Kidney (tissue), 14 donors: Measurements from ENCODE around the gene RAD51C. TPM values are rescaled to one million over a fixed set of nuclear protein-coding genes. Genes with fewer than 3 reads are reported as not detected.
"Not testable (repeated sequence)": the region's sequence is repeated elsewhere in the genome, so short reads cannot be mapped to it uniquely, and the experiment has no call there.

Experiments used
- DNase-seq, 5 donors: peaks; one replicate each; pipeline ENCODE4 v3.0.0-alpha.2; 2013 to 2020
- FAIRE-seq: peaks from 2 replicates; lab custom pipeline; 2012; peaks lifted over from hg19 to GRCh38; lab: Jason Lieb, UNC
- H3K27ac ChIP-seq, 2 donors: one replicate each; pipeline ENCODE4 v1.7.0; 2013; ENCODE audit warnings: low read depth in 2 of 2, low read length in 2 of 2, inconsistent platforms in 1 of 2
- H3K27me3 ChIP-seq: one replicate; pipeline ENCODE4 v1.7.1; 2013; ENCODE audit warnings: low read length, inconsistent platforms; ENCODE audit not compliant: control insufficient read depth, insufficient read depth
- H3K36me3 ChIP-seq, 3 donors: one replicate each; pipeline versions ENCODE4 v1.7.0 to v1.7.1; 2013; ENCODE audit warnings: low read length in 3 of 3, control low read depth in 1 of 3, inconsistent platforms in 1 of 3; ENCODE audit not compliant: insufficient read depth in 3 of 3, control insufficient read depth in 2 of 3
- H3K4me1 ChIP-seq, 3 donors: one replicate each; pipeline versions ENCODE4 v1.7.0 to v1.7.1; 2013; ENCODE audit warnings: low read length in 3 of 3, inconsistent platforms in 1 of 3, low read depth in 1 of 3; ENCODE audit not compliant: control insufficient read depth in 2 of 3, insufficient read depth in 2 of 3
- H3K4me3 ChIP-seq, 3 donors: one replicate each; pipeline versions ENCODE4 v1.7.0 to v1.8.1; 2013; ENCODE audit warnings: low read length in 3 of 3, control low read depth in 1 of 3, inconsistent platforms in 1 of 3
- H3K9ac ChIP-seq, 3 donors: one replicate each; pipeline versions ENCODE4 v1.7.0 to v1.7.1; 2013; ENCODE audit warnings: low read length in 3 of 3, control low read depth in 1 of 3, inconsistent platforms in 1 of 3
- H3K9me3 ChIP-seq, 3 donors: one replicate each; pipeline versions ENCODE4 v1.7.0 to v1.7.1; 2013; ENCODE audit warnings: low read length in 3 of 3, control low read depth in 1 of 3, inconsistent platforms in 1 of 3; ENCODE audit not compliant: control insufficient read depth in 2 of 3, insufficient read depth in 1 of 3
- intact Hi-C: fragments of 100-400 bp; cut with DNase I; formaldehyde crosslinking; loops from one replicate; pipeline ENCODE4 v1.11.1; 2022
- polyA plus RNA-seq: library from polyadenylated mRNA; stranded (reverse); fragments of 350-450 nt; fragmentation: Illumina TruSeq; extraction: RNeasy Lipid Tissue Mini Kit (QIAGEN cat#74804); gene quantifications from one replicate; pipeline ENCODE4 v1.2.3, GENCODE V29; 2014; ENCODE audit warnings: low read depth, low replicate concordance; ENCODE audit not compliant: insufficient read depth
- total RNA-seq: library from RNA; stranded (reverse); fragmentation: NEBNext Ultra II Directional; extraction: Animal tissue kit (Norgen Biotek cat#: 25700); gene quantifications from one replicate; pipeline ENCODE4 v1.2.1, GENCODE V29; 2021
- TF ChIP-seq, protein P1 (sequence below): IDR thresholded peaks from 3 replicates; pipeline ENCODE4 v1.5.1; 2012; ENCODE audit warnings: mild to moderate bottlenecking, moderate library complexity, borderline replicate concordance; ENCODE audit not compliant: insufficient read depth; ENCODE audit errors: extremely low read depth
- donor health status: control.
- donor health status: control.
- donor health status: control.
- donor health status: control.
- donor health status: control.
- donor health status: DM: yes; HTN: yes; CAD: no.
- donor health status: Normal renal cell carcinoma (clear cell type).

RAD51C gene
- total and polyA plus RNA-seq, 2 donors from 2014 or later = 20.2 to 29.3 TPM

DNA sequence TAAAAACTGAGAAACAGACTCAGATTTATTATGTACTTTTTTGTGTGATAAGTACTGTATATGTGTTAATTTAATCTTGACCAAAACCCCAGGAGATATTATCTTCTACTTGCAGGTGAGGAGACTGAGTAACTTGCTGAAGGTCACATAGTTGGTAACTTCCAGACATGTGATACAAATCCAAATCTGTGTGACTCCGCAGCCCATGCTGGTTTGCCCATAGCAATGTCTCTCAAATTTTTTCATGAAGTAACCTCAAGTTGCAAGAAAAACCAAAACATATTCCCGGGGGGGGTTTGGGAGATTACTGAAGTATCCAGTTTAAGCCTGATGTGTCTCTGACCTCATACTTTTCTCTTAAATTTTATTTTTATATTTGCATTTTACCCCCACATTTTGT is 3.9 kb upstream of the RAD51C start:
- TF ChIP-seq, protein P1, sequence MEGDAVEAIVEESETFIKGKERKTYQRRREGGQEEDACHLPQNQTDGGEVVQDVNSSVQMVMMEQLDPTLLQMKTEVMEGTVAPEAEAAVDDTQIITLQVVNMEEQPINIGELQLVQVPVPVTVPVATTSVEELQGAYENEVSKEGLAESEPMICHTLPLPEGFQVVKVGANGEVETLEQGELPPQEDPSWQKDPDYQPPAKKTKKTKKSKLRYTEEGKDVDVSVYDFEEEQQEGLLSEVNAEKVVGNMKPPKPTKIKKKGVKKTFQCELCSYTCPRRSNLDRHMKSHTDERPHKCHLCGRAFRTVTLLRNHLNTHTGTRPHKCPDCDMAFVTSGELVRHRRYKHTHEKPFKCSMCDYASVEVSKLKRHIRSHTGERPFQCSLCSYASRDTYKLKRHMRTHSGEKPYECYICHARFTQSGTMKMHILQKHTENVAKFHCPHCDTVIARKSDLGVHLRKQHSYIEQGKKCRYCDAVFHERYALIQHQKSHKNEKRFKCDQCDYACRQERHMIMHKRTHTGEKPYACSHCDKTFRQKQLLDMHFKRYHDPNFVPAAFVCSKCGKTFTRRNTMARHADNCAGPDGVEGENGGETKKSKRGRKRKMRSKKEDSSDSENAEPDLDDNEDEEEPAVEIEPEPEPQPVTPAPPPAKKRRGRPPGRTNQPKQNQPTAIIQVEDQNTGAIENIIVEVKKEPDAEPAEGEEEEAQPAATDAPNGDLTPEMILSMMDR = no peak
- Histone ChIP-seq H3K4me1 (peaks cover 0 to 4% (median 4%) of the 10 kb centered on the region in 3 donors), H3K27me3 (no peaks in the 10 kb centered on the region), H3K4me3 (no peak overlapping the region), H3K27ac (no peak overlapping the region), H3K36me3 (no peaks in the 10 kb centered on the region), H3K9me3 (no peaks in the 10 kb centered on the region), H3K9ac (no peak overlapping the region)
- intact Hi-C loops = no loop called here
- FAIRE-seq (no peak), DNase-seq (no peak)

DNA sequence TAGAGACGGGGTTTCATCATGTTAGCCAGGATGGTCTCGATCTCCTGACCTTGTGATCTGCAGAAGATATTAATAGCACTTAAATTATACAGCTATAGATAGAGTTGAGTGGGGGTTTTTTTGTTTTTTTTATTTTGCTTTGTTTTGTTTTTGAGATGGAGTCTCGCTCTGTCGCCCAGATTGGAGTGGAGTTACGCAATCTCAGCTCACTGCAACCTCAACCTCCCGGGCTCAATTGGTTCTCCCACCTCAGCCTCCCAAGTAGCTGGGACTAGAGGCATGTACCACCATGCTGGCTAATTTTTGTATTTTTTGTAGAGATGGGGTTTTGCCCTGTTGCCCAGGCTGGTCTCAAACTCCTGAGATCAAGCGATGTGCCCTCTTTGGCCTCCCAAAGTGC is 2.4 kb upstream of the RAD51C start:
- H3K4me3 ChIP-seq, H3K36me3 ChIP-seq, H3K9me3 ChIP-seq, H3K27ac ChIP-seq, intact Hi-C loops, H3K4me1 ChIP-seq, FAIRE-seq, H3K27me3 ChIP-seq, H3K9ac ChIP-seq, DNase-seq: not testable (repeated sequence)

DNA sequence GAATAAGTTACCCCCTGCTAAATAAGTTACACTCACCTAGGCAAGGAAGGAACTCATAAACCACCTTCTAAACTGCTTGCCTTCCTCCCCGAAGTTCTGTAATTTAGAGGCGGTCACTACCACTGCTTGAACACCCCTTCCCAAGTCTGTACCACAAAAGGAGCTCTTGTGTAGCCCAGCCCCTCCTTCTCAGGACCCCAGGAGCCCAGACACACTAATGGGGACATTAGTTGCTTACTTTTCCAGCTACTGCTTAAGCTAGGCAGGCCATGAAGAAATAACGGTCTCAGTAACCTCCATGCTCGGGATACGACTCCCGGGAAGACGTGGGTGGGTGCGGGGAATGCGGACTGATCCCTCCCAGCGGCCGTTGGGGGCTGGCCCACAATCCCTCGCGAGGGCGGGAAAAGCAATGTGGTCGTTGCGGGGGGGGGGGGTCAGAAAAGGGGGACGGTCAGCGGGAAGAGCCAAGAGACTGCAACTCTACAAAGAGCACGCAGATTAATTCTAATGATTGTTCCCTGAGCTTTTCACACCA is 632 bp upstream of the RAD51C start, which contains the start of gene TEX14:
Gene TEX14, minus strand, starts transcription at position 345 of the 538 bp plus-strand sequence. CDS start 40,044 bp downstream, outside the sequence.
- TF ChIP-seq, protein P1 = no peak
- FAIRE-seq (no peak), DNase-seq (peak in 1 of 5 donors; percentile 51)
- no peaks in the 10 kb centered on the region for H3K9me3 ChIP-seq
- no peaks in the 10 kb centered on the region for H3K27me3 ChIP-seq
- peak within 1 kb of the TSS; percentile 79 to 94 (median 82) for H3K4me3 ChIP-seq
- H3K27ac ChIP-seq = peak within 1 kb of the TSS; percentile 52 to 82
- intact Hi-C loops = no loop called here
- H3K9ac ChIP-seq = peak within 1 kb of the TSS; percentile 76 to 86 (median 82)
- H3K36me3 ChIP-seq = no peaks in the 10 kb centered on the region
- H3K4me1 ChIP-seq = peaks cover 0 to 4% (median 4%) of the 10 kb centered on the region in 3 donors

DNA sequence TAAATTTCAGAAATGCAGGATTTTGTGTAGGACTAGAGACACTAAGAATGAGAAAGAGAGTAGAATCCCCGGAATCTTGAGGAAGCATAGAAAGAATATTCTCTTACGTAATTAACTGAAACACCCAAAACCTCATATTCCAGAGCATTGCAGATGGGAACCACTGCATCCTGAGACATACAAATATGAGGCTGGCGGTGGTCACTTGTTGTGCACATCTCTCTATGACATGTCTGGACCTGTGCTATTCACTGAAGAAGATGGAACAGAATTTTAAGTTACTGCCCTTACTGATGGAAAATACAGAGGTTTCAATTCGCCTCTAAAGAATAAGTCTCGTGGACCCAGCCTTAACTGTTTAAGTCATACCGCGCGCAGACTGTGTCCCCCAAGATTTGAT is 806 bp downstream of the RAD51C start:
- no peaks in the 10 kb centered on the region for H3K27me3 ChIP-seq
- peak overlapping the region; percentile 79 to 94 (median 82) for H3K4me3 ChIP-seq
- peaks cover 0 to 4% (median 4%) of the 10 kb centered on the region in 3 donors for H3K4me1 ChIP-seq
- FAIRE-seq = no peak
- no peaks in the 10 kb centered on the region for H3K36me3 ChIP-seq
- no peak for DNase-seq
- no peaks in the 10 kb centered on the region for H3K9me3 ChIP-seq
- intact Hi-C loops = no loop called here
- TF ChIP-seq, protein P1 = no peak
- H3K9ac ChIP-seq = peak overlapping the region in 2 of 3 donors; percentile 76 to 86
- no peak overlapping the region for H3K27ac ChIP-seq
